HTERT RPE-1 (cell line): Measurements from ENCODE around the gene GJA8.
"Not testable (repeated sequence)": the region's sequence is repeated elsewhere in the genome, so short reads cannot be mapped to it uniquely, and the experiment has no call there.

Experiments used
- in situ Hi-C: fragments of 300-500 bp; cut with MboI; formaldehyde crosslinking; loops from 4 replicates; pipeline ENCODE4 v1.14.3; 2020; ENCODE audit warnings: low sequenced_read_pairs

GJA8 gene

GRCh38 chr1:147902253-147902845 is at the start of gene GJA8:
Gene GJA8 (plus strand): TSS chr1:147902795. CDS start chr1:147907956, 5,161 bp downstream.
- in situ Hi-C loops = no loop called here

GRCh38 chr1:147853391-147853790 is 49.2 kb upstream of the GJA8 start:
- in situ Hi-C loops = no loop called here

GRCh38 chr1:147854989-147855388 is 47.6 kb upstream of the GJA8 start:
- in situ Hi-C loops = not testable (repeated sequence)

GRCh38 chr1:147855996-147856395 is 46.6 kb upstream of the GJA8 start:
- in situ Hi-C loops = not testable (repeated sequence)

GRCh38 chr1:147867204-147867603 is 35.4 kb upstream of the GJA8 start:
- in situ Hi-C loops = not testable (repeated sequence)

GRCh38 chr1:147878022-147878421 is 24.6 kb upstream of the GJA8 start:
- in situ Hi-C loops = no loop called here

GRCh38 chr1:147879911-147880310 is 22.7 kb upstream of the GJA8 start:
- in situ Hi-C loops = no loop called here

GRCh38 chr1:147882535-147882934 is 20.1 kb upstream of the GJA8 start:
- in situ Hi-C loops = no loop called here

GRCh38 chr1:147890177-147890790 is 12.3 kb upstream of the GJA8 start:
- in situ Hi-C loops = no loop called here

- in situ Hi-C loops = no loop called here
These were observed 11.5 kb upstream of the GJA8 start for GRCh38 chr1:147891088-147891487.

GRCh38 chr1:147892216-147892615 is 10.4 kb upstream of the GJA8 start:
- in situ Hi-C loops = no loop called here

GRCh38 chr1:147892731-147893214 is 9.8 kb upstream of the GJA8 start:
- in situ Hi-C loops = no loop called here

- in situ Hi-C loops = no loop called here
These were observed 7.5 kb upstream of the GJA8 start for GRCh38 chr1:147895123-147895522.

GRCh38 chr1:147897029-147897752 is 5.4 kb upstream of the GJA8 start:
- in situ Hi-C loops = no loop called here

GRCh38 chr1:147897789-147898188 is 4.8 kb upstream of the GJA8 start:
- in situ Hi-C loops = no loop called here

- in situ Hi-C loops = no loop called here
These were observed 2.1 kb downstream of the GJA8 start for GRCh38 chr1:147904726-147905125.

GRCh38 chr1:147907786-147908509 is 5.4 kb downstream of the GJA8 start:
- in situ Hi-C loops = no loop called here

GRCh38 chr1:147912553-147912952 is 10.0 kb downstream of the GJA8 start:
- in situ Hi-C loops = no loop called here

GRCh38 chr1:147913362-147913942 is 10.9 kb downstream of the GJA8 start:
- in situ Hi-C loops = no loop called here

- in situ Hi-C loops = no loop called here
These were observed 17.3 kb downstream of the GJA8 start for GRCh38 chr1:147919896-147920295.

- in situ Hi-C loops = no loop called here
These were observed 22.2 kb downstream of the GJA8 start for GRCh38 chr1:147924813-147925212.
